Spleen (tissue), 7 donors: ENCODE data around the gene GABARAPL2.

Source experiments
- POLR2A ChIP-seq, 3 donors: fragments of 450-650 bp; IDR thresholded peaks; one replicate each; pipeline ENCODE4 v1.5.1; 2017; ENCODE audit warnings: antibody characterized with exemption in 3 of 3, mild to moderate bottlenecking in 1 of 3
- TF ChIP-seq, protein P1 (sequence below), 11 experiments: fragments of 200-600 bp in 7 of 11; fragments of 450-650 bp in 4 of 11; sonication (generic) in 4 of 11; IDR thresholded peaks in 8 of 11; conservative IDR thresholded peaks in 3 of 11; 1 replicate in 7 of 11; 2 replicates in 4 of 11; pipeline versions ENCODE4 v1.4.0 to v1.8.0; 2016 to 2021; ENCODE audit warnings: antibody characterized with exemption in 11 of 11, inconsistent platforms in 4 of 11, mild to moderate bottlenecking in 1 of 11
- donor health status: DM: no; HTN: no; CAD: no; lungs with moderate emphysema.
- donor health status: DM: no; HTN: no; CAD: no.
- donor health status: DM: no; HTN: no; CAD: no.

DNA sequence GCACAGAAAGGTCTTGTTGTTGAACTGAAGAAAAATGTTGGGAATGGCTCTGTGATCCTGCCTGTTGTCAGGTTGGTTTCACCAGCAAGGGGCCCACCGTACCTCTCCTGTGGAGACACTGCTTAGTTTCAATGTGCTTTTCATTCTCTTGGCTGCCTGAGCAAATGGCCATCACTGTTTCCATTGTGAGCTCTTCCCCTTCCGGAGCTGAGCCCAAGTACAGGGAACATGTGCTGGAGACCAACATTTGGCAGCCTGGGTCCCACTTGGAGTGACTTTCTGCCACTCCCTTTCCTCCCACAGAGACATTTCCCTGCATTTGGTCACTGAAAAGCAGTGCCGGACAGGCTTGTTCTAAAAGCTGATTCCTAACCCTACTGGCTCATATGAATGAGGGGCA lies 23.1 kb downstream of the GABARAPL2 start:
- TF ChIP-seq, protein P1, sequence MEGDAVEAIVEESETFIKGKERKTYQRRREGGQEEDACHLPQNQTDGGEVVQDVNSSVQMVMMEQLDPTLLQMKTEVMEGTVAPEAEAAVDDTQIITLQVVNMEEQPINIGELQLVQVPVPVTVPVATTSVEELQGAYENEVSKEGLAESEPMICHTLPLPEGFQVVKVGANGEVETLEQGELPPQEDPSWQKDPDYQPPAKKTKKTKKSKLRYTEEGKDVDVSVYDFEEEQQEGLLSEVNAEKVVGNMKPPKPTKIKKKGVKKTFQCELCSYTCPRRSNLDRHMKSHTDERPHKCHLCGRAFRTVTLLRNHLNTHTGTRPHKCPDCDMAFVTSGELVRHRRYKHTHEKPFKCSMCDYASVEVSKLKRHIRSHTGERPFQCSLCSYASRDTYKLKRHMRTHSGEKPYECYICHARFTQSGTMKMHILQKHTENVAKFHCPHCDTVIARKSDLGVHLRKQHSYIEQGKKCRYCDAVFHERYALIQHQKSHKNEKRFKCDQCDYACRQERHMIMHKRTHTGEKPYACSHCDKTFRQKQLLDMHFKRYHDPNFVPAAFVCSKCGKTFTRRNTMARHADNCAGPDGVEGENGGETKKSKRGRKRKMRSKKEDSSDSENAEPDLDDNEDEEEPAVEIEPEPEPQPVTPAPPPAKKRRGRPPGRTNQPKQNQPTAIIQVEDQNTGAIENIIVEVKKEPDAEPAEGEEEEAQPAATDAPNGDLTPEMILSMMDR (IDR thresholded peaks at IDR 0.05 in 8 of 11, conservative IDR thresholded peaks at IDR 0.05 in 3 of 11) = no peak
- no peak for TF ChIP-seq POLR2A (IDR thresholded peaks at IDR 0.05)
